Fibroblast of villous mesenchyme (primary cell): ENCODE measurements around the gene PIK3AP1. TPM values are rescaled to one million over a fixed set of nuclear protein-coding genes. Genes with fewer than 3 reads are reported as not detected.

Experiments used
- DNase-seq: peaks from one replicate; pipeline ENCODE4 v3.0.0-alpha.2; 2010; ENCODE audit warnings: low read depth
- H3K4me3 ChIP-seq: 2 replicates; pipeline ENCODE4 v1.5.1; 2011; ENCODE audit warnings: low read depth, mild to moderate bottlenecking, low read length
- CTCF ChIP-seq: IDR thresholded peaks from 2 replicates; pipeline ENCODE4 v1.5.1; 2012; ENCODE audit warnings: low read depth, mild to moderate bottlenecking, low read length; ENCODE audit not compliant: insufficient read depth
- total RNA-seq: library from RNA; depleted of rRNA; stranded (reverse); fragments of >200 nt; gene quantifications from 2 replicates; pipeline ENCODE4 v1.2.3, GENCODE V29; 2012

Gene PIK3AP1
- total RNA-seq, 1 donor, result not detected

- DNase-seq, result no peak
- no peak for TF ChIP-seq CTCF
Observed at GRCh38 chr10:96711048-96711728, 9.1 kb downstream of the PIK3AP1 start.

GRCh38 chr10:96709525-96709924 lies 10.8 kb downstream of the PIK3AP1 start:
- no peak for TF ChIP-seq CTCF
- no peak for DNase-seq

More at GRCh38 chr10:96711048-96711728, 9.1 kb downstream of the PIK3AP1 start:
- no peak overlapping the region for H3K4me3 ChIP-seq

GRCh38 chr10:96708996-96709395 lies 11.3 kb downstream of the PIK3AP1 start:
- no peak for DNase-seq
- no peak overlapping the region for H3K4me3 ChIP-seq
- no peak for TF ChIP-seq CTCF

More at GRCh38 chr10:96709525-96709924, 10.8 kb downstream of the PIK3AP1 start:
- H3K4me3 ChIP-seq, result no peak overlapping the region

- H3K4me3 ChIP-seq, result no peak overlapping the region
- TF ChIP-seq CTCF, result no peak
- no peak for DNase-seq
Observed at GRCh38 chr10:96708456-96708855, 11.9 kb downstream of the PIK3AP1 start.

- no peak for TF ChIP-seq CTCF
- no peak overlapping the region for H3K4me3 ChIP-seq
- DNase-seq, result no peak
Observed at GRCh38 chr10:96706331-96706853, 13.9 kb downstream of the PIK3AP1 start.

GRCh38 chr10:96705134-96705533 lies 15.2 kb downstream of the PIK3AP1 start:
- no peak overlapping the region for H3K4me3 ChIP-seq
- no peak for TF ChIP-seq CTCF
- DNase-seq, result no peak
